ENCODE results near the gene ZNF790. TPM values are rescaled to one million over a fixed set of nuclear protein-coding genes. Genes with fewer than 3 reads are reported as not detected.

The ZNF790 gene
- total and polyA plus RNA-seq, 2 of the 4 experiments (the other 2 are of a cell fraction) = 0.97 to 4.3 TPM

- in situ Hi-C loops (cut with MboI; ENCODE audit: low sequenced_read_pairs) = no loop called here
- WGBS, 2 experiments (ENCODE audit: extremely low coverage in 2 of 2, insufficient read length in 1 of 2) = no CpG with 5 or more reads among the region's 2 CpGs
- no peak for DNase-seq
- no peak overlapping the region for H3K4ac ChIP-seq (ENCODE audit: low read depth, low read length)
- TF ChIP-seq FOS (IDR thresholded peaks at IDR 0.05; ENCODE audit: low read depth, low read length) (no peak), USF2 (IDR thresholded peaks at IDR 0.05; ENCODE audit: low read depth, low read length) (no peak), RFX5 (IDR thresholded peaks at IDR 0.05; ENCODE audit: low read depth, low read length) (no peak), CEBPB (IDR thresholded peaks at IDR 0.05; ENCODE audit: low read depth, low read length) (no peak), MXI1 (IDR thresholded peaks at IDR 0.05; ENCODE audit: borderline replicate concordance, low read depth, low read length) (no peak), MAFK (IDR thresholded peaks at IDR 0.05; ENCODE audit: low read depth, low read length) (no peak), SMC3 (IDR thresholded peaks at IDR 0.05; ENCODE audit: low read depth, low read length) (no peak), POLR2A (IDR thresholded peaks at IDR 0.05; ENCODE audit: low read depth, low read length) (no peak), MAZ (IDR thresholded peaks at IDR 0.05; ENCODE audit: borderline replicate concordance, low read depth, low read length) (no peak), CHD1 (IDR thresholded peaks at IDR 0.05; ENCODE audit: low read depth, low read length) (no peak), NFE2L2 (IDR thresholded peaks at IDR 0.05; ENCODE audit: low read depth, low read length) (no peak), RAD21 (IDR thresholded peaks at IDR 0.05; ENCODE audit: low read length) (no peak)
- TF ChIP-seq, protein P1, sequence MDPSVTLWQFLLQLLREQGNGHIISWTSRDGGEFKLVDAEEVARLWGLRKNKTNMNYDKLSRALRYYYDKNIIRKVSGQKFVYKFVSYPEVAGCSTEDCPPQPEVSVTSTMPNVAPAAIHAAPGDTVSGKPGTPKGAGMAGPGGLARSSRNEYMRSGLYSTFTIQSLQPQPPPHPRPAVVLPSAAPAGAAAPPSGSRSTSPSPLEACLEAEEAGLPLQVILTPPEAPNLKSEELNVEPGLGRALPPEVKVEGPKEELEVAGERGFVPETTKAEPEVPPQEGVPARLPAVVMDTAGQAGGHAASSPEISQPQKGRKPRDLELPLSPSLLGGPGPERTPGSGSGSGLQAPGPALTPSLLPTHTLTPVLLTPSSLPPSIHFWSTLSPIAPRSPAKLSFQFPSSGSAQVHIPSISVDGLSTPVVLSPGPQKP (IDR thresholded peaks at IDR 0.05; ENCODE audit: borderline replicate concordance, low read depth, low read length) = no peak
- ChIA-PET POLR2A (ENCODE audit: unreplicated experiment) (no interaction called here), CTCF (no interaction called here)
- dilution Hi-C loops (cut with HindIII; ENCODE audit: low sequenced_read_pairs, unreplicated experiment) = no loop called here
- no peak overlapping the region for H2AK9ac ChIP-seq (replicated peaks; ENCODE audit: low read depth, low read length, poor library complexity)
- no peak overlapping the region for H2AK5ac ChIP-seq (ENCODE audit: low read depth, low read length)
- no TSS peak for BruUV-seq (replicated peaks)
- no peaks in the 10 kb centered on the region for H3K9me1 ChIP-seq (ENCODE audit: insufficient read depth, low read length)
- H2BK15ac ChIP-seq (ENCODE audit: low read depth, low read length) = no peak overlapping the region
- H3K9me3 ChIP-seq (ENCODE audit: control insufficient read depth, insufficient read depth, low read length) = peaks cover 52% of the 10 kb centered on the region
- intact Hi-C loops (cut with micrococcal nuclease) = no loop called here
- 0 out of 2 replicates have a peak, but pooled peaks cover 1% of the 10 kb centered on the region for H3K4me1 ChIP-seq (ENCODE audit: control insufficient read depth, insufficient read depth, low read length)
- peaks cover 20 to 22% of the 10 kb centered on the region in 2 experiments for H3K79me1 ChIP-seq (ENCODE audit: low read depth in 1 of 2, low read length in 2 of 2)
- H3K56ac ChIP-seq (ENCODE audit: extremely low read depth, insufficient read depth, low read length) = no peak overlapping the region
- no peaks in the 10 kb centered on the region for H3K27me3 ChIP-seq (ENCODE audit: control insufficient read depth, insufficient read depth, low read length)
- H3K4me3 ChIP-seq (ENCODE audit: insufficient read depth, low read depth, low read length) = no peak overlapping the region
- H3K18ac ChIP-seq (ENCODE audit: low read depth, low read length) = no peak overlapping the region
- H3K4me2 ChIP-seq (ENCODE audit: low read depth, low read length) = no peak overlapping the region
- no peak for ATAC-seq (ENCODE audit: low read depth)
- no peak overlapping the region for H3K27ac ChIP-seq (ENCODE audit: insufficient read depth, low read length)
- no peak overlapping the region for H2BK20ac ChIP-seq (ENCODE audit: low read depth, low read length)
- peaks cover 9% of the 10 kb centered on the region for H3K36me3 ChIP-seq (ENCODE audit: control insufficient read depth, insufficient read depth, low read length)
- H3K23ac ChIP-seq (ENCODE audit: low read depth, low read length) = no peak overlapping the region
- no peak overlapping the region for H2BK5ac ChIP-seq (ENCODE audit: low read depth, low read length, poor library complexity, severe bottlenecking)
- no peak overlapping the region for H3K14ac ChIP-seq (replicated peaks; ENCODE audit: low read depth, low read length)
- H4K91ac ChIP-seq (ENCODE audit: insufficient read depth, low read depth, low read length) = no peak overlapping the region
- no peak overlapping the region for H4K8ac ChIP-seq (ENCODE audit: low read depth in 2 of 2, low read length in 2 of 2)
- no peak overlapping the region for H4K5ac ChIP-seq (ENCODE audit: low read depth, low read length)
- no peak overlapping the region for H3K9ac ChIP-seq (ENCODE audit: low read depth, low read length)
- no peak overlapping the region for H2AFZ ChIP-seq (replicated peaks; ENCODE audit: low read length, poor library complexity)
- no peaks in the 10 kb centered on the region for H4K20me1 ChIP-seq (ENCODE audit: insufficient read depth, low read length)
- H2BK120ac ChIP-seq (ENCODE audit: low read depth, low read length) = no peak overlapping the region
Measured at GRCh38 chr19:36833430-36833829, 4.8 kb downstream of the ZNF790 start.
